AG09319 (cell line): ENCODE data around the gene UBE2QL1.

ENCODE experiments used
- DNase-seq: peaks from one replicate; pipeline ENCODE4 v3.0.0-alpha.2; 2010; ENCODE audit warnings: low read depth; ENCODE audit errors: extremely low read depth
- TF ChIP-seq, protein P1 (sequence below): IDR thresholded peaks from 2 replicates; pipeline ENCODE4 v1.5.1; 2011; ENCODE audit warnings: low read depth, mild to moderate bottlenecking, inconsistent platforms, low read length, moderate library complexity

The UBE2QL1 gene

DNA sequence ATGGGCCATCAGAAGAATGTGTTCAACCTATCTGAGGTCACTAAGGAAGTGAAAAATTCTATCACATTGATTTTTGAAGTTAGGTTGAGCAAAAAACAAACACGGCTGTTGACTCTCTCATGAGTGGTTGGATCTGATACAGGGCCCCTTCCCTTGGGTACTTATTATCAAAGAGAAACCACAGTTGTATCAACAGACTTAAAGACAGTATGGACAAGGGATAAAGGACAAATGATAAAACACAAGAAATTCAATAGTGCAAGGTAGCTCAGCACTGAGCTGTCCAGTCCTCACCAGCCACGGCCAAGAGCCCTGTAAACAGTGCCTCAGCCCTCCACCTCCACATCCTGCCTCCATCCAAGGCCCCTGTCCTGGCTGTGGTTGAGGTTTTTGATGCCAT, 86.9 kb downstream of the UBE2QL1 start:
- TF ChIP-seq, protein P1, sequence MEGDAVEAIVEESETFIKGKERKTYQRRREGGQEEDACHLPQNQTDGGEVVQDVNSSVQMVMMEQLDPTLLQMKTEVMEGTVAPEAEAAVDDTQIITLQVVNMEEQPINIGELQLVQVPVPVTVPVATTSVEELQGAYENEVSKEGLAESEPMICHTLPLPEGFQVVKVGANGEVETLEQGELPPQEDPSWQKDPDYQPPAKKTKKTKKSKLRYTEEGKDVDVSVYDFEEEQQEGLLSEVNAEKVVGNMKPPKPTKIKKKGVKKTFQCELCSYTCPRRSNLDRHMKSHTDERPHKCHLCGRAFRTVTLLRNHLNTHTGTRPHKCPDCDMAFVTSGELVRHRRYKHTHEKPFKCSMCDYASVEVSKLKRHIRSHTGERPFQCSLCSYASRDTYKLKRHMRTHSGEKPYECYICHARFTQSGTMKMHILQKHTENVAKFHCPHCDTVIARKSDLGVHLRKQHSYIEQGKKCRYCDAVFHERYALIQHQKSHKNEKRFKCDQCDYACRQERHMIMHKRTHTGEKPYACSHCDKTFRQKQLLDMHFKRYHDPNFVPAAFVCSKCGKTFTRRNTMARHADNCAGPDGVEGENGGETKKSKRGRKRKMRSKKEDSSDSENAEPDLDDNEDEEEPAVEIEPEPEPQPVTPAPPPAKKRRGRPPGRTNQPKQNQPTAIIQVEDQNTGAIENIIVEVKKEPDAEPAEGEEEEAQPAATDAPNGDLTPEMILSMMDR: no peak
- DNase-seq: no peak

DNA sequence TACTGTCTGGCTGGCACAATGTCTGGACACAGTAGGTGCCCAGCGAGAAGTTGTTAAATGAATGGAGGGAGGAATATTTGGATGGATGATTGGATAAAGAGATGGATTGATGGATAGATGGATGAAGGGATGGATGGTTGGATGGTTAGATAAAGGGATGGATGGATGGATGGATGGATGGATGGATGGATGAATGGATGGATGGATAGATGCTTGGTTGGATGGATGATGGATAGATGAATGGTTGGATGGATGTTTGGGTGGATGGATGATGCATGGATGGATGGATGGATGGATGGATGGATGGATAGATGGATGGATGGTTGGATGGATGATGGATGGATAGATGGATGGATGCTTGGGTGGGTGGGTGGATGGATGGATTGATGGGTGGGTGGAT, 90.4 kb downstream of the UBE2QL1 start:
- TF ChIP-seq, protein P1: no peak
- no peak for DNase-seq

DNA sequence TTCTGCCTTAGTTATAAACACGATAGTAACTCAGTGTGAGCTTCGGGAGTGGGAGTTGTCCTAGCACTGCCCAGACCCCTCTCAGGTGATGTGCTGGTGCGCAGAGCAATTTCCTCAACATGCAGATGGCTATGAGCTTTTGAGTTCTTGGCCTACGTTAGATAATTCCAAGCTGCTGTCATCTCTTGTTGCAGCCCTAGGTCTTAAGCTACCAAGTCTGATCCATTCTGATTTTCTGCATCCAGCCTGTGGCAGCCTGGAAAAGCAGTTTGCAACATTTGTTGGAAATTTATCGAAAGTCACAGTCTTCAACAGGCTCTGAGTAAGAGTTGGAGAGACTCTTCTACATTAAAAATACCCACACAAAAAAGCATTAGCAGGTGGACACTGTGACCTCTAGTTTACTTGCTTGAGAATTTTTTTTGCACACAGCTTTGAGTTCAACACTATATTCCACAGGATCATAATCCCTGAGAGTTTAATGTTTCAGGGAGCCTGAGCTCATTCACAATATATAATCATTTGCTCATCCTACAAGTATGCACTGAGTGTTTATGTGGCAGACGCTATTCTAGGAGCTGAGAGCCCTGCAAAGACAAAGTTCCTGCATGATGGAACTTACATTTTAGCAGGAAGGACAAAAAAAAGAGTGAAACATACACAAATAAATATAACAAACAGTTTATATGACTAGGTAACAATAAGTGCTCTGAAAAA, 91.6 kb downstream of the UBE2QL1 start:
- no peak for DNase-seq
- TF ChIP-seq, protein P1: no peak

DNA sequence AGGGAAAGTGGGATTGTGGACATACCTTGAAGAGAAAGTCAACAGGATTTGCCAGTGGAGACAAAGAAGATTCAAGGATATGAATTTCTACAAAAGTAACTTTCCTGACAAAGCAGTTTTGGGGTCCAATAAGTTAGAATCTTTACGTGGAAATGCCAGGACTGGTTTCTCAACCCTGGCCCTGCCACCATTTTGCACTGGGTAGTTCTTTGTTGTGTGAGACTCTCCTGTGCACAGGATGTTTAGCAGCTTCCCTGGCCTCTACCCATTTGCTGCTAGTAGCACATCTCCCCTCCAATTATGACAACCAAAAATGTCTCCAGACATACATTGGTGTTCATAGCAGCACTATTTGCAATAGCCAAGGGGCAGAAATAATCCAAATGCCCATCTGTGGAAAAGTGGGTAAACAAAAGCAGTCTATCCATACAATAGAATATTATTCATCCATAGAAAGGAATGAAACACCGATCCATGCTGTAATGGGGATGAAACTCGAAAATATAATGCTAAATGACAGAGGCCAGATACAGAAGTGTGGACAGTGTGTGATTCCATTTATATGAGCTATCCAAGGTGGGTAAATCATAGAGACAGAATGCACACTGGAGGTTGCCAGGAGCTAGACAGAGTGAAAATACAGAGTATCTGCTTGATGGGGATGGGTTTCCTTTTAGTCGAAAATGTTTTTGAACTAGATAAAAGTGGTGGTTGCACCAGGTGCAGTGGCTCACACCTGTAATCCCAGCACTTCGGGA, 92.8 kb downstream of the UBE2QL1 start:
- no peak for DNase-seq
- TF ChIP-seq, protein P1: no peak

DNA sequence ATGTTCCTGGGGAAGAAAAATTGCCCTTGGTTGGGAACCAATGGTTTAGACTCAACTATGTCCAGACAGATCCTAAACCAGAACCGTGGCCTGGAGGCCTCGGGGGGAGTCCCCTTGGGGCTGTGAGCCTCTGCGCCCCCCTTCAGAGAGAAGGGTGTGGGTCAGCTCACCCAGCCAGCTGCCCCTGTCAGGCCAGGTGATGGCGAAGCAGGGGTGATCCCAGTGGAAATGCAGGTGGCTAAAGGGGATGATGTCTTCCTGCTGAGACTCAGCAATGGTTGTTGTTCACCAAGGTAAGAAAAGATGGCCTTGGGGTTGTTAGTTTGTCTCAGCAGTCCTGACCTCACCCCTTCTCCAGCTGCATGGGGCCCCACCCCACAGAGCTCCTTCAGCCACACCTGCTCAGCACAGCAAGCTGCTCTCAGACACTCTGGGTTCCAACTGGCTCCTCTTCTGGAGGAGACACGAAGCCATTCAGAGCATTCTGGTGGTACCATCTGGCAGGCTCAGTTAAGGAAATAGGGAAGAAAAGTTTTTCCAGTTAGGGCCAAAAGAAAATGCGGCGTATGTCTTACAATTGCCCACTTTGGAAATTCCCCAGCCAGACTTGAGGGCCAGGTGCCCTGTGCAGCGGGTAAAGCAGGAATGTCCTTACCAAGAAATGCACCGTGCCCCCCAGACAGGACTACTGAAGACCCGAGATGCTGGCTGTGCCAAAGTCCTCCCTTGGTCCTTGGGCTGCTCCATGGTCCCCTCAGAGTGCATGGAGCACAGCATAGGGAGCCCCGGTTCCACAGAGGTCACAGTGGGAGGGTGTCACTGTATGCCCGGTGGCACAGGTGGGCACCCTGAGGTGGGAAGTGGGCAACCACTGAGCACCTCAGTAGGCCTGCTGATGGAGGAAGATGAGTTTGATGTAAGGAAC, 94.0 kb downstream of the UBE2QL1 start:
- TF ChIP-seq, protein P1: no peak
- DNase-seq: no peak

DNA sequence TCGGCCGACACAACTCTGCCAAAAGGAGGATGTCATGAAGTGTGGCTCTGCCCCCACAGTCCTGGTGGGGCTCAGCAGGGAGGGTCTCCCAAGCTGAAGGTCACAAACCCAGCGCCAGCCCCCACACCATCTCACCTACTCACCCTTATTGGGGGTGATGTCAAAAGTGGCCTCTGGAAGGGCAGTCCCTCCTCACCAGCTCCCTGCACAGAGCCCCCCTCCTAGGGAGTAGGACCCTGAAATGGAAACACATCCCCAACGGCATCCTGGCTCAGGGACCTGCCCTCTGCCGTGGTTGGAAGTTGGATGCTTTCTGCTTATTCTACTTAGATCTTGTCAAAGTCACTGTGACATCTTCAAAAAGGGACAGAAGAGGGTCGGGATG, 94.7 kb downstream of the UBE2QL1 start:
- TF ChIP-seq, protein P1: no peak
- DNase-seq: no peak
